Raji (cell line): ENCODE results near the gene NF1.

Experiments used
- POLR2A ChIP-seq: IDR thresholded peaks from 2 replicates; pipeline ENCODE4 v1.6.1; 2011; ENCODE audit warnings: low read depth, low read length, control low read depth; ENCODE audit not compliant: insufficient read depth

NF1 gene

GRCh38 chr17:31147507-31148202 is 52.9 kb downstream of the NF1 start:
- TF ChIP-seq POLR2A = no peak

GRCh38 chr17:31148205-31148604 is 53.4 kb downstream of the NF1 start:
- TF ChIP-seq POLR2A = no peak

GRCh38 chr17:31152271-31152670 is 57.5 kb downstream of the NF1 start:
- no peak for TF ChIP-seq POLR2A

GRCh38 chr17:31155208-31155810 is 60.5 kb downstream of the NF1 start:
- TF ChIP-seq POLR2A = no peak

- TF ChIP-seq POLR2A = no peak
These were observed 61.5 kb downstream of the NF1 start for GRCh38 chr17:31156326-31156725.

- TF ChIP-seq POLR2A = no peak
These were observed 64.1 kb downstream of the NF1 start for GRCh38 chr17:31158746-31159377.

GRCh38 chr17:31163091-31163781 is 68.5 kb downstream of the NF1 start:
- no peak for TF ChIP-seq POLR2A

- TF ChIP-seq POLR2A = no peak
These were observed 72.3 kb downstream of the NF1 start for GRCh38 chr17:31167111-31167510.

- TF ChIP-seq POLR2A = no peak
These were observed 76.9 kb downstream of the NF1 start for GRCh38 chr17:31171701-31172100.

- TF ChIP-seq POLR2A = no peak
These were observed 77.6 kb downstream of the NF1 start for GRCh38 chr17:31172388-31172787.

- TF ChIP-seq POLR2A = no peak
These were observed 79.4 kb downstream of the NF1 start for GRCh38 chr17:31174215-31174614.

- TF ChIP-seq POLR2A = no peak
These were observed 80.5 kb downstream of the NF1 start for GRCh38 chr17:31175237-31175636.

- no peak for TF ChIP-seq POLR2A
These were observed 100.5 kb downstream of the NF1 start for GRCh38 chr17:31195305-31195704.

GRCh38 chr17:31198026-31198425 is 103.2 kb downstream of the NF1 start:
- no peak for TF ChIP-seq POLR2A

GRCh38 chr17:31200287-31200686 is 105.5 kb downstream of the NF1 start:
- no peak for TF ChIP-seq POLR2A

GRCh38 chr17:31202968-31203367 is 108.2 kb downstream of the NF1 start:
- no peak for TF ChIP-seq POLR2A

GRCh38 chr17:31211352-31212012 is 116.7 kb downstream of the NF1 start:
- TF ChIP-seq POLR2A = no peak
